ENCODE measurements around the gene PPM1B.

DNA sequence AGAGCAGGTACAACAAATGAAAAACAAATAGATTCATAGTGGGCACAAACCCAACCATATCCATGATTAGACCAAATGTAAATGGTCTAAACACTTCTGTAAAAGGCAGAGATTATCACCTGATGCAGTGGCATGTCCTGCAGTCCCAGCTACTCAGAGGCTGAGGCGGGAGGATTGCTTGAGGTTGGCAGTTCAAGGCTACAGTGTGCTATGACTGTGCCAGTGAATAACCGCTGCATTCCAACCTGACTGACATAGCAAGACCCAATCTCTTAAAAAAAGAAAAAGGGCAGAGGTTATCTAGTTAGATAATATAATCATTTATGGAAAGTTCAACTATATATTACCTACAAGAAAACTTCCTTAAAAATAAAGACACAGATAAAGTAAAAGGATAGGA lies 85.3 kb downstream of the PPM1B start:
- TF ChIP-seq CTCF (IDR thresholded peaks at IDR 0.05; ENCODE audit: low read depth, low read length, poor library complexity, severe bottlenecking) (no peak), EZH2phosphoT487 (IDR thresholded peaks at IDR 0.05; ENCODE audit: borderline replicate concordance, low read length) (no peak)
